Small intestine (tissue), 7 donors: ENCODE results near the gene COL23A1. TPM values are rescaled to one million over a fixed set of nuclear protein-coding genes. Genes with fewer than 3 reads are reported as not detected.

Experiments used
- DNase-seq, 2 donors: peaks; one replicate each; pipeline versions ENCODE4 v3.0.0 to v3.0.0-alpha.2; 2013
- FAIRE-seq: peaks from 2 replicates; lab custom pipeline; 2012; peaks lifted over from hg19 to GRCh38; lab: Jason Lieb, UNC
- H3K27ac ChIP-seq, 3 donors: one replicate each; pipeline ENCODE4 v1.5.1; 2013; ENCODE audit warnings: low read length in 2 of 3, mild to moderate bottlenecking in 2 of 3, control low read depth in 1 of 3, inconsistent platforms in 1 of 3, low read depth in 1 of 3, moderate library complexity in 1 of 3
- H3K27me3 ChIP-seq, 3 donors: one replicate each; pipeline ENCODE4 v1.6.1; 2013; ENCODE audit warnings: low read length in 3 of 3, inconsistent platforms in 1 of 3; ENCODE audit not compliant: control insufficient read depth in 3 of 3, insufficient read depth in 3 of 3
- H3K36me3 ChIP-seq, 3 donors: one replicate each; pipeline ENCODE4 v1.6.1; 2013; ENCODE audit warnings: low read length in 3 of 3, inconsistent platforms in 1 of 3, low read depth in 1 of 3, mild to moderate bottlenecking in 1 of 3, moderate library complexity in 1 of 3; ENCODE audit not compliant: control insufficient read depth in 3 of 3, insufficient read depth in 2 of 3
- H3K4me1 ChIP-seq, 3 donors: one replicate each; pipeline ENCODE4 v1.6.1; 2013; ENCODE audit warnings: low read length in 2 of 3, inconsistent platforms in 1 of 3, low read depth in 1 of 3, mild to moderate bottlenecking in 1 of 3, moderate library complexity in 1 of 3; ENCODE audit not compliant: control insufficient read depth in 3 of 3, insufficient read depth in 2 of 3
- H3K4me3 ChIP-seq, 3 donors: one replicate each; pipeline ENCODE4 v1.5.1; 2013; ENCODE audit warnings: low read length in 3 of 3, control low read depth in 1 of 3, inconsistent platforms in 1 of 3, low read depth in 1 of 3, mild to moderate bottlenecking in 1 of 3, moderate library complexity in 1 of 3
- H3K9me3 ChIP-seq, 2 donors: one replicate each; pipeline ENCODE4 v1.6.1; 2013; ENCODE audit warnings: low read depth in 1 of 2, low read length in 1 of 2; ENCODE audit not compliant: control insufficient read depth in 2 of 2, insufficient read depth in 1 of 2
- WGBS, 3 donors: extraction: QIAGEN DNeasy Blood & Tissue Kit; methylation state at CpG; one replicate each; pipeline ENCODE4 v1.1.7; 2013; 5-methylcytosine and 5-hydroxymethylcytosine counted together
- polyA plus RNA-seq, 4 donors: library from polyadenylated mRNA; stranded (reverse) in 3 of 4; unstranded in 1 of 4; fragments of 200-250 nt in 3 of 4; fragments of 120-200 nt in 1 of 4; gene quantifications; one replicate each; pipeline versions ENCODE4 v1.2.1 to v1.2.3, GENCODE V29; 2013
- donor health status: healthy with polysubstance abuse.
- donor health status: control.
- donor health status: control.
- donor health status: Bipolar disorder and iron deficiency.
- donor health status: healthy.

The COL23A1 gene
- polyA plus RNA-seq, 4 donors = 1.4 to 3.2 (median 1.6) TPM; not detected in 1

- DNase-seq (no peak), FAIRE-seq (no peak)
- Histone ChIP-seq H3K9me3 (no peaks in the 10 kb centered on the region), H3K27ac (no peak overlapping the region), H3K4me3 (no peak overlapping the region), H3K4me1 (no peaks in the 10 kb centered on the region), H3K36me3 (no peaks in the 10 kb centered on the region), H3K27me3 (peaks cover 0 to 2% (median 0%) of the 10 kb centered on the region in 3 donors)
- WGBS, 3 donors = 58 to 77% (median 70%) methylated on average over 12 of the region's 12 CpGs
These were observed 43.0 kb downstream of the COL23A1 start for GRCh38 chr5:178547052-178547666.

GRCh38 chr5:178546675-178547033, 43.5 kb downstream of the COL23A1 start:
- Histone ChIP-seq H3K27me3 (peaks cover 0 to 2% (median 0%) of the 10 kb centered on the region in 3 donors), H3K36me3 (no peaks in the 10 kb centered on the region), H3K4me1 (no peaks in the 10 kb centered on the region), H3K9me3 (no peaks in the 10 kb centered on the region), H3K27ac (no peak overlapping the region), H3K4me3 (no peak overlapping the region)
- 82 to 90% (median 84%) methylated on average over 9 of the region's 9 CpGs for WGBS, 3 donors
- DNase-seq (no peak), FAIRE-seq (no peak)

- H3K27me3 ChIP-seq = peaks cover 0 to 2% (median 0%) of the 10 kb centered on the region in 3 donors
- FAIRE-seq = no peak
- no peaks in the 10 kb centered on the region for H3K36me3 ChIP-seq
- H3K9me3 ChIP-seq = no peaks in the 10 kb centered on the region
- no peak overlapping the region for H3K27ac ChIP-seq
- 76 to 89% (median 77%) methylated on average over 16 of the region's 16 CpGs for WGBS, 3 donors
- H3K4me1 ChIP-seq = no peaks in the 10 kb centered on the region
- no peak for DNase-seq
- no peak overlapping the region for H3K4me3 ChIP-seq
These were observed 44.1 kb downstream of the COL23A1 start for GRCh38 chr5:178545941-178546674.

GRCh38 chr5:178545176-178545575, 45.0 kb downstream of the COL23A1 start:
- Histone ChIP-seq H3K4me1 (no peaks in the 10 kb centered on the region), H3K27me3 (peaks cover 0 to 2% (median 0%) of the 10 kb centered on the region in 3 donors), H3K27ac (no peak overlapping the region), H3K9me3 (no peaks in the 10 kb centered on the region), H3K36me3 (no peaks in the 10 kb centered on the region), H3K4me3 (no peak overlapping the region)
- 65 to 83% (median 71%) methylated on average over 9 of the region's 9 CpGs for WGBS, 3 donors
- FAIRE-seq (no peak), DNase-seq (no peak)

- no peaks in the 10 kb centered on the region for H3K9me3 ChIP-seq
- WGBS, 3 donors = 84 to 93% (median 86%) methylated on average over 22 of the region's 22 CpGs
- peaks cover 0 to 2% (median 0%) of the 10 kb centered on the region in 3 donors for H3K27me3 ChIP-seq
- no peak overlapping the region for H3K27ac ChIP-seq
- H3K36me3 ChIP-seq = no peaks in the 10 kb centered on the region
- no peak for DNase-seq
- no peaks in the 10 kb centered on the region for H3K4me1 ChIP-seq
- no peak overlapping the region for H3K4me3 ChIP-seq
- FAIRE-seq = no peak
These were observed 45.9 kb downstream of the COL23A1 start for GRCh38 chr5:178544166-178544834.

- Histone ChIP-seq H3K27ac (no peak overlapping the region), H3K4me1 (no peaks in the 10 kb centered on the region), H3K27me3 (peaks cover 0 to 2% (median 0%) of the 10 kb centered on the region in 3 donors), H3K36me3 (no peaks in the 10 kb centered on the region), H3K9me3 (no peaks in the 10 kb centered on the region), H3K4me3 (no peak overlapping the region)
- peak in 1 of 2 donors; percentile 7 for DNase-seq
- FAIRE-seq = no peak
- WGBS, 3 donors = 65 to 74% (median 66%) methylated on average over 7 of the region's 7 CpGs
These were observed 47.7 kb downstream of the COL23A1 start for GRCh38 chr5:178542455-178542854.

GRCh38 chr5:178540526-178540925, 49.7 kb downstream of the COL23A1 start:
- 76 to 96% (median 85%) methylated on average over 6 of the region's 6 CpGs for WGBS, 3 donors
- Histone ChIP-seq H3K4me1 (no peaks in the 10 kb centered on the region), H3K36me3 (no peaks in the 10 kb centered on the region), H3K27ac (no peak overlapping the region), H3K4me3 (no peak overlapping the region), H3K9me3 (no peaks in the 10 kb centered on the region), H3K27me3 (peaks cover 0 to 2% (median 0%) of the 10 kb centered on the region in 3 donors)
- DNase-seq (no peak), FAIRE-seq (no peak)

GRCh38 chr5:178538741-178539229, 51.4 kb downstream of the COL23A1 start:
- 68 to 81% (median 80%) methylated on average over 7 of the region's 7 CpGs for WGBS, 3 donors
- H3K36me3 ChIP-seq = no peaks in the 10 kb centered on the region
- H3K9me3 ChIP-seq = no peaks in the 10 kb centered on the region
- FAIRE-seq (no peak), DNase-seq (no peak)
- H3K4me3 ChIP-seq = no peak overlapping the region
- peaks cover 0 to 2% (median 0%) of the 10 kb centered on the region in 3 donors for H3K27me3 ChIP-seq
- H3K27ac ChIP-seq = no peak overlapping the region
- H3K4me1 ChIP-seq = no peaks in the 10 kb centered on the region
